GM12878 (cell line): ENCODE data around the gene TMEM263. TPM values are rescaled to one million over a fixed set of nuclear protein-coding genes. Genes with fewer than 3 reads are reported as not detected.

Experiments used
- ATAC-seq: fragments of 200-7000 bp; cut with Tn5 transposase; 3 replicates; pipeline ENCODE4 v1.9.1; 2020; ENCODE audit warnings: mild to moderate bottlenecking, moderate library complexity
- BruUV-seq: library from RNA; stranded (reverse); fragments of 400-500 nt; replicated peaks from 2 replicates; lab custom pipeline; 2021; lab: Mats Ljungman, UMichigan
- CTCF ChIA-PET: fragments of 300-600 bp; sonication (Branson Sonifier 250); formaldehyde crosslinking; extraction: SDS; loops from one replicate; lab custom pipeline; 2021; ENCODE audit warnings: inconsistent platforms; lab: Yijun Ruan, JAX
- POLR2A ChIA-PET: fragments of 350-600 bp; formaldehyde crosslinking; extraction: SDS; loops from one replicate; lab custom pipeline; 2021; ENCODE audit warnings: inconsistent platforms; lab: Charles Lee
- RAD21 ChIA-PET: fragments of 300-600 bp; sonication (Branson Sonifier 250); formaldehyde crosslinking; loops from one replicate; lab custom pipeline; 2023; ENCODE audit warnings: antibody characterized with exemption; ENCODE audit not compliant: unreplicated experiment; lab: Charles Lee
- SMC1A ChIA-PET: fragments of 300-600 bp; sonication (Branson Sonifier 250); formaldehyde crosslinking; loops from one replicate; lab custom pipeline; 2023; ENCODE audit not compliant: unreplicated experiment, uncharacterized antibody; lab: Charles Lee
- DNase-seq: peaks from one replicate; pipeline ENCODE4 v3.0.0-alpha.2; 2011; ENCODE audit warnings: low read depth, low spot score
- FAIRE-seq: peaks from 3 replicates; lab custom pipeline; 2011; peaks lifted over from hg19 to GRCh38; lab: Jason Lieb, UNC
- H2AFZ ChIP-seq: 2 replicates; pipeline ENCODE4 v1.6.0; 2011; ENCODE audit warnings: low read depth, low read length, control low read depth; ENCODE audit not compliant: control insufficient read depth
- H3K27ac ChIP-seq: 2 replicates; pipeline ENCODE4 v1.5.1; 2011; ENCODE audit warnings: control low read depth; ENCODE audit not compliant: control insufficient read depth, insufficient read depth
- H3K27me3 ChIP-seq, 2 experiments: replicated peaks in 1 of 2; 2 replicates each; pipeline versions ENCODE4 v1.6.0 to v1.6.1; 2011; ENCODE audit warnings: low read length in 1 of 2; ENCODE audit not compliant: control insufficient read depth in 2 of 2, insufficient read depth in 2 of 2
- H3K36me3 ChIP-seq, 2 experiments: 2 replicates each; pipeline ENCODE4 v1.5.1; 2011; ENCODE audit warnings: low read length in 1 of 2; ENCODE audit not compliant: control insufficient read depth in 2 of 2, insufficient read depth in 2 of 2
- H3K4me1 ChIP-seq: 2 replicates; pipeline ENCODE4 v1.6.1; 2011; ENCODE audit warnings: mild to moderate bottlenecking, low read length, moderate library complexity, mixed read lengths; ENCODE audit not compliant: control insufficient read depth, insufficient read depth
- H3K4me2 ChIP-seq: 2 replicates; pipeline ENCODE4 v1.6.0; 2011; ENCODE audit warnings: control low read depth; ENCODE audit not compliant: control insufficient read depth, insufficient read depth
- H3K4me3 ChIP-seq: fragments of 200-600 bp; sonication (generic); 2 replicates; pipeline ENCODE4 v1.5.1; 2016
- H3K79me2 ChIP-seq: 2 replicates; pipeline ENCODE4 v1.6.0; 2011; ENCODE audit warnings: low read length; ENCODE audit not compliant: control insufficient read depth, insufficient read depth
- H3K9ac ChIP-seq: 2 replicates; pipeline ENCODE4 v1.8.0; 2011; ENCODE audit warnings: low read length, control low read depth, mixed read lengths; ENCODE audit not compliant: control insufficient read depth, insufficient read depth
- H3K9me3 ChIP-seq: replicated peaks from 3 replicates; pipeline ENCODE4 v1.5.1; 2011; ENCODE audit warnings: mild to moderate bottlenecking, low read length; ENCODE audit not compliant: control insufficient read depth, insufficient read depth
- H4K20me1 ChIP-seq: 2 replicates; pipeline ENCODE4 v1.6.0; 2011; ENCODE audit not compliant: control insufficient read depth, insufficient read depth
- BHLHE40 ChIP-seq, 2 experiments: fragments of 450-650 bp in 1 of 2; IDR thresholded peaks; 2 replicates each; pipeline ENCODE4 v1.6.1; 2011 to 2017; ENCODE audit warnings: low read depth in 2 of 2, borderline replicate concordance in 1 of 2, improper control_type of control experiment in 1 of 2, low read length in 1 of 2, mild to moderate bottlenecking in 1 of 2
- CBX3 ChIP-seq: fragments of 200-600 bp; sonication (generic); IDR thresholded peaks from 2 replicates; pipeline ENCODE4 v1.6.1; 2016; ENCODE audit warnings: low read depth, borderline replicate concordance
- CUX1 ChIP-seq: IDR thresholded peaks from 2 replicates; pipeline ENCODE4 v1.6.1; 2012; ENCODE audit warnings: improper control_type of control experiment, low read depth, low read length; ENCODE audit not compliant: insufficient replicate concordance
- LARP7 ChIP-seq: fragments of 450-650 bp; IDR thresholded peaks from 2 replicates; pipeline ENCODE4 v1.6.1; 2017; ENCODE audit warnings: mild to moderate bottlenecking
- NR2C2 ChIP-seq: IDR thresholded peaks from 2 replicates; pipeline ENCODE4 v1.6.1; 2011; ENCODE audit warnings: borderline replicate concordance, low read depth; ENCODE audit not compliant: control insufficient read depth, insufficient read length
- RELB ChIP-seq: fragments of 450-650 bp; IDR thresholded peaks from 2 replicates; pipeline ENCODE4 v1.6.1; 2017; ENCODE audit warnings: low read depth, mild to moderate bottlenecking, moderate library complexity
- ZBTB33 ChIP-seq: fragments of 450-650 bp; IDR thresholded peaks from 2 replicates; pipeline ENCODE4 v1.6.1; 2017; ENCODE audit warnings: mild to moderate bottlenecking
- ZBTB40 ChIP-seq: fragments of 450-650 bp; IDR thresholded peaks from 2 replicates; pipeline ENCODE4 v1.6.1; 2016; ENCODE audit warnings: mild to moderate bottlenecking, moderate library complexity, borderline replicate concordance
- WGBS: methylation state at CpG from one replicate; pipeline ENCODE4 v1.1.6; 2016; ENCODE audit warnings: low lambda C conversion rate; ENCODE audit not compliant: insufficient replicate concordance, insufficient coverage; ENCODE audit errors: missing lambda C conversion rate; 5-methylcytosine and 5-hydroxymethylcytosine counted together
- in situ Hi-C: fragments of 300-500 bp; cut with MboI; formaldehyde crosslinking; loops from 9 replicates; pipeline ENCODE4 v1.14.3; 2018; ENCODE audit warnings: mixed read lengths
- intact Hi-C: fragments of 100-400 bp; cut with micrococcal nuclease; formaldehyde crosslinking; loops from one replicate; pipeline ENCODE4 v1.14.2; 2022; ENCODE audit not compliant: unreplicated experiment
- polyA plus RNA-seq, 11 experiments: library from polyadenylated mRNA; depleted of rRNA in 4 of 11; unstranded in 6 of 11; stranded (reverse) in 5 of 11; fragments of >200 nt; fragmentation: Nextera tagmentation in 4 of 11; fragmentation: Illumina TruSeq in 1 of 11; extraction: Ambion mirVana in 4 of 11; extraction: Trizol in 1 of 11; gene quantifications; 1 replicate in 1 of 11; 2 replicates in 10 of 11; pipeline versions ENCODE4 v1.2.1 to v1.2.3, GENCODE V29; 2011 to 2016; ENCODE audit warnings: inconsistent platforms in 2 of 11, missing spikeins in 2 of 11, low read depth in 1 of 11
- total RNA-seq, 4 experiments: library from RNA; depleted of rRNA in 3 of 4; stranded (reverse); fragments of >200 nt in 3 of 4; fragmentation: Illumina TruSeq in 1 of 4; extraction: Trizol in 1 of 4; gene quantifications; 2 replicates each; pipeline versions ENCODE4 v1.2.1 to v1.2.3, GENCODE V29; 2013 to 2021

Gene TMEM263
- total and polyA plus RNA-seq, 10 of the 15 experiments (the other 5 are each of a cell fraction or from before 2014, with no cell fraction given): 15.4 to 41.3 (median 27.6) TPM

GRCh38 chr12:106974511-106974910 lies 18.8 kb downstream of the TMEM263 start (continued):
- TF ChIP-seq ZBTB33 (no peak), ZBTB40 (no peak), LARP7 (no peak), BHLHE40 (IDR thresholded peaks at IDR 0.05; ENCODE audit: borderline replicate concordance in 1 of 2, low read depth in 2 of 2, low read length in 1 of 2) (peak; percentile 92 to 93)

GRCh38 chr12:106975098-106975497 lies 19.4 kb downstream of the TMEM263 start:
- Histone ChIP-seq H3K4me1 (peaks cover 5% of the 10 kb centered on the region; the same call in 1 of the 2 replicates), H3K79me2 (no peaks in the 10 kb centered on the region; the same call in 1 of the 2 replicates), H3K9me3 (no peaks in the 10 kb centered on the region), H4K20me1 (no peaks in the 10 kb centered on the region)
- no peak for DNase-seq
- SMC1A ChIA-PET: interaction anchor here (1.3 kb wide), 1 partner anchor 9 kb away, joined by 4 read pairs; no protein-coding TSS in a partner anchor
- POLR2A ChIA-PET: interaction anchor here (0.6 kb wide), 1 partner anchor 1545 kb away, joined by 3 read pairs; no protein-coding TSS in a partner anchor
- WGBS: 98% methylated on average over 8 of the region's 8 CpGs
- TF ChIP-seq CUX1 (no peak), RELB (no peak), NR2C2 (no peak), CBX3 (no peak), LARP7 (no peak)
- TF ChIP-seq, all 136 proteins: peak for 0
- peaks cover 0 to 8% of the 10 kb centered on the region in 2 experiments; a peak in 2 of 4 replicates for H3K36me3 ChIP-seq
- no peaks in the 10 kb centered on the region for H3K27me3 ChIP-seq
- H3K4me3 ChIP-seq: no peak overlapping the region
- ChIA-PET RAD21 (no interaction called here), CTCF (no interaction called here)
- no peak overlapping the region for H3K27ac ChIP-seq
- FAIRE-seq: no peak
- no peak overlapping the region for H2AFZ ChIP-seq
- no peak for ATAC-seq
- no peak overlapping the region for H3K4me2 ChIP-seq
- intact Hi-C loops (no loop called here), in situ Hi-C loops (no loop called here)
- no peak overlapping the region for H3K9ac ChIP-seq
- no TSS peak for BruUV-seq
